Gastrocnemius medialis (tissue), 4 donors: ENCODE measurements around the gene FAM78A. TPM values are rescaled to one million over a fixed set of nuclear protein-coding genes. Genes with fewer than 3 reads are reported as not detected.

Experiments
- ATAC-seq, 2 donors: fragments of 150-250 bp; one replicate each; pipeline ENCODE4 v1.9.1; 2016
- DNase-seq, 2 donors: peaks; one replicate each; pipeline ENCODE4 v3.0.0-alpha.2; 2019
- H3K27ac ChIP-seq, 4 donors: fragments of 200-600 bp; sonication (generic); 1 replicate in 1 of 4; 2 replicates in 3 of 4; pipeline ENCODE4 v1.5.1; 2016 to 2018; ENCODE audit warnings: mild to moderate bottlenecking in 2 of 4, moderate library complexity in 1 of 4
- H3K27me3 ChIP-seq, 3 donors: fragments of 200-600 bp; sonication (generic) in 2 of 3; 1 replicate in 1 of 3; 2 replicates in 2 of 3; pipeline versions ENCODE4 v1.5.1 to v1.6.0; 2016 to 2019; ENCODE audit warnings: mild to moderate bottlenecking in 1 of 3, moderate library complexity in 1 of 3
- H3K36me3 ChIP-seq, 2 donors: fragments of 200-600 bp; sonication (generic) in 1 of 2; one replicate each; pipeline ENCODE4 v1.5.1; 2017 to 2018
- H3K4me1 ChIP-seq, 2 donors: fragments of 200-600 bp; sonication (generic) in 1 of 2; one replicate each; pipeline ENCODE4 v1.5.1; 2016 to 2017; ENCODE audit warnings: mild to moderate bottlenecking in 2 of 2
- H3K4me3 ChIP-seq, 4 donors: fragments of 200-600 bp; sonication (generic) in 3 of 4; 1 replicate in 1 of 4; 2 replicates in 3 of 4; pipeline ENCODE4 v1.5.1; 2016 to 2019; ENCODE audit warnings: mild to moderate bottlenecking in 2 of 4
- H3K9me3 ChIP-seq, 3 donors: fragments of 200-600 bp; sonication (generic) in 2 of 3; 1 replicate in 1 of 3; 2 replicates in 2 of 3; pipeline ENCODE4 v1.5.1; 2016 to 2019
- CTCF ChIP-seq, 5 experiments: fragments of 450-650 bp in 3 of 5; fragments of 200-600 bp in 2 of 5; sonication (generic) in 2 of 5; IDR thresholded peaks in 4 of 5; conservative IDR thresholded peaks in 1 of 5; 1 replicate in 4 of 5; 2 replicates in 1 of 5; pipeline ENCODE4 v1.5.1; 2016 to 2019; ENCODE audit warnings: antibody characterized with exemption in 5 of 5, mild to moderate bottlenecking in 3 of 5, moderate library complexity in 3 of 5
- POLR2A ChIP-seq, 2 donors: fragments of 450-650 bp; IDR thresholded peaks; one replicate each; pipeline ENCODE4 v1.6.1; 2017; ENCODE audit warnings: antibody characterized with exemption in 2 of 2, mild to moderate bottlenecking in 2 of 2, moderate library complexity in 2 of 2
- in situ Hi-C, 4 donors: fragments of 200-750 bp; cut with MboI; loops; one replicate each; pipeline versions ENCODE4 v1.15.0 to v1.8.0; 2017; ENCODE audit warnings: low sequenced_read_pairs in 4 of 4
- intact Hi-C: fragments of 100-400 bp; cut with DNase I; formaldehyde crosslinking; loops from one replicate; pipeline ENCODE4 v1.15.1; 2023; ENCODE audit warnings: low total_unique reads
- total RNA-seq, 4 donors: library from RNA; depleted of rRNA; stranded (reverse); fragments of >200 nt; gene quantifications; one replicate each; pipeline versions ENCODE4 v1.1.0 to v1.2.3, GENCODE V29; 2016

FAM78A gene
- total RNA-seq, 4 donors from 2014 or later = 3.6 to 16.0 (median 10.1) TPM

GRCh38 chr9:131240047-131240921, 36.0 kb downstream of the FAM78A start:
- intact Hi-C loops = no loop called here
- Histone ChIP-seq H3K36me3 (no peaks in the 10 kb centered on the region), H3K27ac (no peak overlapping the region), H3K9me3 (no peaks in the 10 kb centered on the region), H3K4me1 (peaks cover 17% of the 10 kb centered on the region in 2 donors), H3K27me3 (no peaks in the 10 kb centered on the region), H3K4me3 (no peak overlapping the region)
- TF ChIP-seq CTCF (IDR thresholded peaks at IDR 0.05 in 4 of 5, conservative IDR thresholded peaks at IDR 0.05 in 1 of 5) (no peak), POLR2A (IDR thresholded peaks at IDR 0.05) (no peak)
- DNase-seq = no peak
- in situ Hi-C loops = loop anchor here (5.0 to 10.0 kb wide), 2 partner anchors 95 to 97 kb away; no protein-coding TSS in a partner anchor
- ATAC-seq = no peak

GRCh38 chr9:131239161-131239975, 36.9 kb downstream of the FAM78A start:
- intact Hi-C loops (no loop called here), in situ Hi-C loops (no loop called here)
- H3K27me3 ChIP-seq = no peaks in the 10 kb centered on the region
- H3K4me1 ChIP-seq = peaks cover 17 to 22% of the 10 kb centered on the region in 2 donors
- TF ChIP-seq POLR2A (IDR thresholded peaks at IDR 0.05) = no peak
- TF ChIP-seq CTCF (IDR thresholded peaks at IDR 0.05 in 4 of 5, conservative IDR thresholded peaks at IDR 0.05 in 1 of 5) = no peak
- H3K9me3 ChIP-seq = no peaks in the 10 kb centered on the region
- no peak overlapping the region for H3K27ac ChIP-seq
- H3K36me3 ChIP-seq = no peaks in the 10 kb centered on the region
- DNase-seq (no peak), ATAC-seq (no peak)
- no peak overlapping the region for H3K4me3 ChIP-seq

- intact Hi-C loops (loop anchor here (1.0 kb wide), 1 partner anchor 98 kb away; no protein-coding TSS in a partner anchor), in situ Hi-C loops (no loop called here)
- Histone ChIP-seq H3K9me3 (no peaks in the 10 kb centered on the region), H3K4me3 (peak overlapping the region in 1 of 4 donors; percentile 8), H3K4me1 (peaks cover 17 to 22% of the 10 kb centered on the region in 2 donors), H3K27me3 (no peaks in the 10 kb centered on the region), H3K36me3 (peaks cover 0 to 5% of the 10 kb centered on the region in 2 donors), H3K27ac (peak overlapping the region; percentile 3 to 75 (median 60))
- DNase-seq = no peak
- ATAC-seq = peak in 1 of 2 donors; percentile 26
- TF ChIP-seq POLR2A (IDR thresholded peaks at IDR 0.05) (no peak), CTCF (IDR thresholded peaks at IDR 0.05 in 4 of 5, conservative IDR thresholded peaks at IDR 0.05 in 1 of 5) (no peak)
These were observed 37.8 kb downstream of the FAM78A start for GRCh38 chr9:131238402-131239021.

DNA sequence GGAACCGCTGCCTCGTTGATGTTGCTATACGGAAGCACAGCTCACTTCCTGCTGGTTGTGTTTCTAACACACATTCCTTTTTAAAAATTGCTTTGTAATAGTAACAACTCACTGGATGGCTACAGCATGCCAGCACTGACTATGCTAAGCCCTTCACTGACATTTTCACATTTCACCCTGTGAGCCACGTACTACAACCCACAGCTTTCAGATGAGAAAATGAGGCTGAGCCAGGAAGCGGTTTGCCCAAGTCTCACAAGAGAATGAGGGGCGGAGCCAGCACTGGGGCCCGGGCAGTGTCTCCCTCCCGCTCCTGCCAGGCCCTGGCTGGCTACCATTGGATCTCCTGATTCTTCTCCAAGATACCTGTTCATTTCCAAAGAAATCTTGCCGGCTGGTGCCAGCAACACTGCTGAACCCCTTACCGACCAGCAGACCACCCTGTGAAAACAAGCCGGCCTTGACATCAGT, 38.3 kb downstream of the FAM78A start:
- Histone ChIP-seq H3K36me3 (peaks cover 0 to 10% of the 10 kb centered on the region in 2 donors), H3K27ac (peak overlapping the region; percentile 3 to 75 (median 60)), H3K9me3 (no peaks in the 10 kb centered on the region), H3K4me3 (peak overlapping the region in 1 of 4 donors; percentile 8), H3K4me1 (peaks cover 17 to 22% of the 10 kb centered on the region in 2 donors), H3K27me3 (no peaks in the 10 kb centered on the region)
- intact Hi-C loops = loop anchor here (1.0 kb wide), 1 partner anchor 98 kb away; no protein-coding TSS in a partner anchor
- in situ Hi-C loops = no loop called here
- TF ChIP-seq CTCF (IDR thresholded peaks at IDR 0.05 in 4 of 5, conservative IDR thresholded peaks at IDR 0.05 in 1 of 5) (no peak), POLR2A (IDR thresholded peaks at IDR 0.05) (no peak)
- peak; percentile 39 to 58 for ATAC-seq
- peak; percentile 33 to 64 for DNase-seq
